Measurements from ENCODE around the gene FBXL13. TPM values are rescaled to one million over a fixed set of nuclear protein-coding genes. Genes with fewer than 3 reads are reported as not detected.

Gene FBXL13
- total RNA-seq, result 1 to 10 TPM in 1 of 2 experiments, under 1 TPM in 1; 0.49 to 2.2 TPM
- polyA plus RNA-seq, result under 1 TPM in 1 of 2 donors, not detected in 1; 0.10 TPM

GRCh38 chr7:103074519-103075336, at the start of gene FBXL13, which contains the start of gene ARMC10:
TSS of gene FBXL13 (minus strand) at chr7:103074796.
TSS of gene ARMC10 (plus strand) at chr7:103075140. CDS start at chr7:103075273, 133 bp downstream.
- Mint-ChIP-seq H3K4me1 (peaks cover 29 to 45% (median 37%) of the 10 kb centered on the region in 4 donors), H3K27me3 (no peaks in the 10 kb centered on the region)
- POLR2A ChIA-PET (ENCODE audit: partially characterized antibody), result interaction anchor here (0.6 to 2.2 kb wide), 16 partner anchors 13 to 1939 kb away, joined by 3 to 28 read pairs (median 4); partner anchors contain the start of genes FAM185A, NAPEPLD, PMPCB and PSMC2

GRCh38 chr7:103123529-103123928, 48.9 kb upstream of the FBXL13 start:
- H3K4me3 ChIP-seq (ENCODE audit: low read length in 2 of 2), result no peak overlapping the region
- Mint-ChIP-seq H3K27me3 (no peaks in the 10 kb centered on the region), H3K36me3 (peaks cover 57 to 64% of the 10 kb centered on the region in 2 donors), H3K9me3 (no peaks in the 10 kb centered on the region), H3K4me1 (peaks cover 0 to 5% (median 5%) of the 10 kb centered on the region in 4 donors), H3K4me3 (no peak overlapping the region), H3K27ac (no peak overlapping the region)
- H3K9me3 ChIP-seq (ENCODE audit: control insufficient read depth in 1 of 2, low read length in 2 of 2), result no peaks in the 10 kb centered on the region
- H3K36me3 ChIP-seq (ENCODE audit: insufficient read depth, low read length), result peaks cover 6% of the 10 kb centered on the region
- no peaks in the 10 kb centered on the region for H3K4me1 ChIP-seq (ENCODE audit: insufficient read depth, low read length)
- no peak for DNase-seq
- ChIA-PET POLR2A (ENCODE audit: partially characterized antibody) (no interaction called here), CTCF (ENCODE audit: partially characterized antibody) (no interaction called here)
- no peaks in the 10 kb centered on the region for H3K27me3 ChIP-seq (ENCODE audit: insufficient read depth, low read length)
- intact Hi-C loops (cut with micrococcal nuclease), result no loop called here
- H3K27ac ChIP-seq (ENCODE audit: low read depth, low read length), result no peak overlapping the region

More at GRCh38 chr7:103074519-103075336, at the start of gene FBXL13, which contains the start of gene ARMC10:
- Histone ChIP-seq H3K27me3 (ENCODE audit: insufficient read depth, low read length) (no peaks in the 10 kb centered on the region), H3K9me3 (ENCODE audit: control insufficient read depth in 1 of 2, low read length in 2 of 2) (no peaks in the 10 kb centered on the region), H3K4me1 (ENCODE audit: insufficient read depth, low read length) (peaks cover 35% of the 10 kb centered on the region), H3K36me3 (ENCODE audit: insufficient read depth, low read length) (no peaks in the 10 kb centered on the region), H3K4me3 (ENCODE audit: low read length in 2 of 2) (peak within 1 kb of the TSS; percentile 75 to 79), H3K27ac (ENCODE audit: low read depth, low read length) (peak within 1 kb of the TSS; percentile 77)
- peak within 1 kb of the TSS; percentile 94 to 99 (median 96) for H3K4me3 Mint-ChIP-seq
- CTCF ChIA-PET (ENCODE audit: partially characterized antibody), result interaction anchor here (0.9 to 2.9 kb wide), 8 partner anchors 8 to 316 kb away, joined by 3 to 14 read pairs (median 4); partner anchors contain the start of gene NAPEPLD
- H3K9me3 Mint-ChIP-seq, result no peaks in the 10 kb centered on the region
- peak; percentile 89 to 91 (median 90) for DNase-seq
- peak within 1 kb of the TSS; percentile 92 to 99 (median 98) for H3K27ac Mint-ChIP-seq
- intact Hi-C loops (cut with micrococcal nuclease), result loop anchor here (1.0 to 5.0 kb wide), 5 partner anchors 75 to 326 kb away; partner anchors contain the start of genes DNAJC2, FAM185A, NAPEPLD and PMPCB
- H3K36me3 Mint-ChIP-seq, result peaks cover 0 to 5% of the 10 kb centered on the region in 2 donors

- Mint-ChIP-seq H3K27ac (no peak overlapping the region), H3K9me3 (no peaks in the 10 kb centered on the region)
Measured at GRCh38 chr7:103121641-103122040, 47.0 kb upstream of the FBXL13 start.

GRCh38 chr7:103120362-103120761, 45.8 kb upstream of the FBXL13 start:
- intact Hi-C loops (cut with micrococcal nuclease), result no loop called here
- no peaks in the 10 kb centered on the region for H3K4me1 ChIP-seq (ENCODE audit: insufficient read depth, low read length)
- no peaks in the 10 kb centered on the region for H3K9me3 Mint-ChIP-seq
- no peak overlapping the region for H3K4me3 Mint-ChIP-seq
- POLR2A ChIA-PET (ENCODE audit: partially characterized antibody), result no interaction called here
- peaks cover 0 to 3% (median 2%) of the 10 kb centered on the region in 4 donors for H3K4me1 Mint-ChIP-seq
- no peak overlapping the region for H3K4me3 ChIP-seq (ENCODE audit: low read length in 2 of 2)
- no peaks in the 10 kb centered on the region for H3K27me3 Mint-ChIP-seq
- no peak for DNase-seq
- no peak overlapping the region for H3K27ac ChIP-seq (ENCODE audit: low read depth, low read length)
- H3K9me3 ChIP-seq (ENCODE audit: control insufficient read depth in 1 of 2, low read length in 2 of 2), result no peaks in the 10 kb centered on the region
- H3K27me3 ChIP-seq (ENCODE audit: insufficient read depth, low read length), result no peaks in the 10 kb centered on the region
- H3K27ac Mint-ChIP-seq, result no peak overlapping the region
- H3K36me3 Mint-ChIP-seq, result peaks cover 35 to 48% of the 10 kb centered on the region in 2 donors
- no peaks in the 10 kb centered on the region for H3K36me3 ChIP-seq (ENCODE audit: insufficient read depth, low read length)
- CTCF ChIA-PET (ENCODE audit: partially characterized antibody), result no interaction called here

More at GRCh38 chr7:103121641-103122040, 47.0 kb upstream of the FBXL13 start:
- Histone ChIP-seq H3K36me3 (ENCODE audit: insufficient read depth, low read length) (no peaks in the 10 kb centered on the region), H3K4me1 (ENCODE audit: insufficient read depth, low read length) (no peaks in the 10 kb centered on the region), H3K9me3 (ENCODE audit: control insufficient read depth in 1 of 2, low read length in 2 of 2) (no peaks in the 10 kb centered on the region), H3K27me3 (ENCODE audit: insufficient read depth, low read length) (no peaks in the 10 kb centered on the region), H3K4me3 (ENCODE audit: low read length in 2 of 2) (no peak overlapping the region), H3K27ac (ENCODE audit: low read depth, low read length) (no peak overlapping the region)
- Mint-ChIP-seq H3K4me3 (no peak overlapping the region), H3K27me3 (no peaks in the 10 kb centered on the region), H3K4me1 (peaks cover 0 to 5% (median 2%) of the 10 kb centered on the region in 4 donors), H3K36me3 (peaks cover 42 to 51% of the 10 kb centered on the region in 2 donors)
- DNase-seq, result no peak
- intact Hi-C loops (cut with micrococcal nuclease), result no loop called here
- POLR2A ChIA-PET (ENCODE audit: partially characterized antibody), result no interaction called here
- CTCF ChIA-PET (ENCODE audit: partially characterized antibody), result no interaction called here

- no peak overlapping the region for H3K4me3 Mint-ChIP-seq
- POLR2A ChIA-PET (ENCODE audit: partially characterized antibody), result no interaction called here
Measured at GRCh38 chr7:103119791-103120291, 45.2 kb upstream of the FBXL13 start.

GRCh38 chr7:103117465-103117864, 42.9 kb upstream of the FBXL13 start:
- Mint-ChIP-seq H3K4me3 (no peak overlapping the region), H3K27me3 (no peaks in the 10 kb centered on the region), H3K27ac (no peak overlapping the region), H3K36me3 (peaks cover 49 to 51% of the 10 kb centered on the region in 2 donors), H3K4me1 (peaks cover 0 to 8% (median 0%) of the 10 kb centered on the region in 4 donors), H3K9me3 (peaks cover 0 to 5% (median under 1%) of the 10 kb centered on the region in 8 donors)
- POLR2A ChIA-PET (ENCODE audit: partially characterized antibody), result no interaction called here
- no peaks in the 10 kb centered on the region for H3K9me3 ChIP-seq (ENCODE audit: control insufficient read depth in 1 of 2, low read length in 2 of 2)
- CTCF ChIA-PET (ENCODE audit: partially characterized antibody), result no interaction called here
- intact Hi-C loops (cut with micrococcal nuclease), result no loop called here
- H3K27me3 ChIP-seq (ENCODE audit: insufficient read depth, low read length), result no peaks in the 10 kb centered on the region
- H3K27ac ChIP-seq (ENCODE audit: low read depth, low read length), result no peak overlapping the region
- no peak overlapping the region for H3K4me3 ChIP-seq (ENCODE audit: low read length in 2 of 2)
- no peaks in the 10 kb centered on the region for H3K4me1 ChIP-seq (ENCODE audit: insufficient read depth, low read length)
- DNase-seq, result no peak
- no peaks in the 10 kb centered on the region for H3K36me3 ChIP-seq (ENCODE audit: insufficient read depth, low read length)

More at GRCh38 chr7:103119791-103120291, 45.2 kb upstream of the FBXL13 start:
- Mint-ChIP-seq H3K27ac (no peak overlapping the region), H3K9me3 (no peaks in the 10 kb centered on the region), H3K27me3 (no peaks in the 10 kb centered on the region), H3K4me1 (peaks cover 0 to 3% (median 2%) of the 10 kb centered on the region in 4 donors), H3K36me3 (peaks cover 39 to 53% of the 10 kb centered on the region in 2 donors)
- H3K27ac ChIP-seq (ENCODE audit: low read depth, low read length), result no peak overlapping the region
- H3K4me3 ChIP-seq (ENCODE audit: low read length in 2 of 2), result no peak overlapping the region
- CTCF ChIA-PET (ENCODE audit: partially characterized antibody), result no interaction called here
- no peak for DNase-seq
- H3K36me3 ChIP-seq (ENCODE audit: insufficient read depth, low read length), result no peaks in the 10 kb centered on the region
- no peaks in the 10 kb centered on the region for H3K9me3 ChIP-seq (ENCODE audit: control insufficient read depth in 1 of 2, low read length in 2 of 2)
- H3K27me3 ChIP-seq (ENCODE audit: insufficient read depth, low read length), result no peaks in the 10 kb centered on the region
- no peaks in the 10 kb centered on the region for H3K4me1 ChIP-seq (ENCODE audit: insufficient read depth, low read length)
- intact Hi-C loops (cut with micrococcal nuclease), result no loop called here

GRCh38 chr7:103116991-103117390, 42.4 kb upstream of the FBXL13 start:
- peaks cover 0 to 7% (median under 1%) of the 10 kb centered on the region in 8 donors for H3K9me3 Mint-ChIP-seq
- Histone ChIP-seq H3K27me3 (ENCODE audit: insufficient read depth, low read length) (no peaks in the 10 kb centered on the region), H3K4me3 (ENCODE audit: low read length in 2 of 2) (no peak overlapping the region), H3K4me1 (ENCODE audit: insufficient read depth, low read length) (no peaks in the 10 kb centered on the region), H3K9me3 (ENCODE audit: control insufficient read depth in 1 of 2, low read length in 2 of 2) (no peaks in the 10 kb centered on the region), H3K27ac (ENCODE audit: low read depth, low read length) (no peak overlapping the region), H3K36me3 (ENCODE audit: insufficient read depth, low read length) (no peaks in the 10 kb centered on the region)
- peaks cover 0 to 8% (median 0%) of the 10 kb centered on the region in 4 donors for H3K4me1 Mint-ChIP-seq
- POLR2A ChIA-PET (ENCODE audit: partially characterized antibody), result no interaction called here
- intact Hi-C loops (cut with micrococcal nuclease), result no loop called here
- no peak overlapping the region for H3K27ac Mint-ChIP-seq
- H3K27me3 Mint-ChIP-seq, result no peaks in the 10 kb centered on the region
- DNase-seq, result no peak
- CTCF ChIA-PET (ENCODE audit: partially characterized antibody), result no interaction called here
- peaks cover 49 to 52% of the 10 kb centered on the region in 2 donors for H3K36me3 Mint-ChIP-seq
- H3K4me3 Mint-ChIP-seq, result no peak overlapping the region
